Esophagus squamous epithelium (tissue), 5 donors: ENCODE results near the gene RBFA. TPM values are rescaled to one million over a fixed set of nuclear protein-coding genes. Genes with fewer than 3 reads are reported as not detected.
"Not testable (repeated sequence)": the region's sequence is repeated elsewhere in the genome, so short reads cannot be mapped to it uniquely, and the experiment has no call there.

Source experiments
- DNase-seq: peaks from one replicate; lab custom pipeline; 2025; lab: John Stamatoyannopoulos, UW
- H3K27ac ChIP-seq, 4 donors: fragments of 200-600 bp; sonication (generic); one replicate each; pipeline ENCODE4 v1.5.1; 2016 to 2019; ENCODE audit warnings: mild to moderate bottlenecking in 1 of 4
- H3K27me3 ChIP-seq, 4 donors: fragments of 200-600 bp; sonication (generic); 1 replicate in 3 of 4; 2 replicates in 1 of 4; pipeline versions ENCODE4 v1.5.1 to v1.6.0; 2017 to 2021; ENCODE audit warnings: antibody characterized with exemption in 1 of 4
- H3K36me3 ChIP-seq, 3 donors: fragments of 200-600 bp; sonication (generic); one replicate each; pipeline ENCODE4 v1.5.1; 2016 to 2019
- H3K4me1 ChIP-seq, 3 donors: fragments of 200-600 bp; sonication (generic); one replicate each; pipeline ENCODE4 v1.5.1; 2017 to 2019
- H3K4me3 ChIP-seq, 4 donors: fragments of 200-600 bp; sonication (generic); 1 replicate in 3 of 4; 2 replicates in 1 of 4; pipeline ENCODE4 v1.5.1; 2016 to 2019; ENCODE audit warnings: mild to moderate bottlenecking in 2 of 4, moderate library complexity in 1 of 4
- H3K9me3 ChIP-seq, 3 donors: fragments of 200-600 bp; sonication (generic); one replicate each; pipeline ENCODE4 v1.5.1; 2016 to 2019
- POLR2A ChIP-seq, 4 donors: fragments of 450-650 bp; IDR thresholded peaks; one replicate each; pipeline ENCODE4 v1.6.1; 2017; ENCODE audit warnings: antibody characterized with exemption in 4 of 4, mild to moderate bottlenecking in 4 of 4, moderate library complexity in 3 of 4
- WGBS, 2 donors: methylation state at CpG; one replicate each; pipeline ENCODE4 v1.1.5; 2018; 5-methylcytosine and 5-hydroxymethylcytosine counted together
- intact Hi-C: fragments of 100-400 bp; cut with DNase I; formaldehyde crosslinking; loops from one replicate; pipeline ENCODE4 v1.15.0; 2022
- total RNA-seq, 4 donors: library from RNA; depleted of rRNA; stranded (reverse); fragments of >200 nt; gene quantifications; one replicate each; pipeline ENCODE4 v1.1.0, GENCODE V29; 2016
- TF ChIP-seq, protein P1 (sequence below), 6 experiments: fragments of 450-650 bp in 4 of 6; fragments of 200-600 bp in 2 of 6; sonication (generic) in 2 of 6; IDR thresholded peaks; one replicate each; pipeline ENCODE4 v1.5.1; 2016 to 2019; ENCODE audit warnings: antibody characterized with exemption in 6 of 6, mild to moderate bottlenecking in 4 of 6, moderate library complexity in 4 of 6
- donor health status: DM: yes; HTN: yes; CAD: no.

Gene RBFA
- total RNA-seq, 4 donors from 2014 or later: 15.5 to 36.7 (median 28.8) TPM

DNA sequence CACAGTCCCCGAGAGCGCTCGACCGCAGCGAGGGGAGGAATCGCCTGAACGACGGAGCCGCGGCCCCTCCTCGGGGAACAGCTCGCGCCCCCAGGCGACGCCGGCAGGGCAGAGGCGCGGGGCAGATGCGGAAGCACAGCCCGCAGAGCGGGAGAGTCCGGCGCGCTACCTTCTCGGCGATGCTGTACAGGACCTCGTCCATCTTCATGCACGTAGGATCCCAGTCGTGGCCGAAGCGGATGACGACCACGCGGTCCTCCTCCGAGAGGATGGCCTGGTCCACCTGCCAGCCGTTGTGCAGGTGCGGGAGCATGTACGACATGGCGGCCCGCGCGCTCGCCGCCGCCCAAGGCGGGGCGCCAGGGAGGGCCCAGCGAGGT lies 46.2 kb upstream of the RBFA start:
- Histone ChIP-seq H3K36me3 (peaks cover 0 to 25% (median 0%) of the 10 kb centered on the region in 3 donors), H3K4me3 (peak overlapping the region; percentile 79 to 99 (median 90)), H3K27me3 (no peaks in the 10 kb centered on the region), H3K27ac (peak overlapping the region; percentile 93 to 99 (median 96)), H3K4me1 (peaks cover 9 to 43% (median 16%) of the 10 kb centered on the region in 3 donors), H3K9me3 (no peaks in the 10 kb centered on the region)
- TF ChIP-seq POLR2A (IDR thresholded peaks at IDR 0.05): no peak
- TF ChIP-seq, protein P1, sequence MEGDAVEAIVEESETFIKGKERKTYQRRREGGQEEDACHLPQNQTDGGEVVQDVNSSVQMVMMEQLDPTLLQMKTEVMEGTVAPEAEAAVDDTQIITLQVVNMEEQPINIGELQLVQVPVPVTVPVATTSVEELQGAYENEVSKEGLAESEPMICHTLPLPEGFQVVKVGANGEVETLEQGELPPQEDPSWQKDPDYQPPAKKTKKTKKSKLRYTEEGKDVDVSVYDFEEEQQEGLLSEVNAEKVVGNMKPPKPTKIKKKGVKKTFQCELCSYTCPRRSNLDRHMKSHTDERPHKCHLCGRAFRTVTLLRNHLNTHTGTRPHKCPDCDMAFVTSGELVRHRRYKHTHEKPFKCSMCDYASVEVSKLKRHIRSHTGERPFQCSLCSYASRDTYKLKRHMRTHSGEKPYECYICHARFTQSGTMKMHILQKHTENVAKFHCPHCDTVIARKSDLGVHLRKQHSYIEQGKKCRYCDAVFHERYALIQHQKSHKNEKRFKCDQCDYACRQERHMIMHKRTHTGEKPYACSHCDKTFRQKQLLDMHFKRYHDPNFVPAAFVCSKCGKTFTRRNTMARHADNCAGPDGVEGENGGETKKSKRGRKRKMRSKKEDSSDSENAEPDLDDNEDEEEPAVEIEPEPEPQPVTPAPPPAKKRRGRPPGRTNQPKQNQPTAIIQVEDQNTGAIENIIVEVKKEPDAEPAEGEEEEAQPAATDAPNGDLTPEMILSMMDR (IDR thresholded peaks at IDR 0.05): peak in 3 of 6 experiments; percentile 13 to 34 (median 22)
- 0% methylated on average over 10 to 15 of the region's 48 CpGs for WGBS, 2 donors
- intact Hi-C loops: no loop called here
- no peak for DNase-seq

DNA sequence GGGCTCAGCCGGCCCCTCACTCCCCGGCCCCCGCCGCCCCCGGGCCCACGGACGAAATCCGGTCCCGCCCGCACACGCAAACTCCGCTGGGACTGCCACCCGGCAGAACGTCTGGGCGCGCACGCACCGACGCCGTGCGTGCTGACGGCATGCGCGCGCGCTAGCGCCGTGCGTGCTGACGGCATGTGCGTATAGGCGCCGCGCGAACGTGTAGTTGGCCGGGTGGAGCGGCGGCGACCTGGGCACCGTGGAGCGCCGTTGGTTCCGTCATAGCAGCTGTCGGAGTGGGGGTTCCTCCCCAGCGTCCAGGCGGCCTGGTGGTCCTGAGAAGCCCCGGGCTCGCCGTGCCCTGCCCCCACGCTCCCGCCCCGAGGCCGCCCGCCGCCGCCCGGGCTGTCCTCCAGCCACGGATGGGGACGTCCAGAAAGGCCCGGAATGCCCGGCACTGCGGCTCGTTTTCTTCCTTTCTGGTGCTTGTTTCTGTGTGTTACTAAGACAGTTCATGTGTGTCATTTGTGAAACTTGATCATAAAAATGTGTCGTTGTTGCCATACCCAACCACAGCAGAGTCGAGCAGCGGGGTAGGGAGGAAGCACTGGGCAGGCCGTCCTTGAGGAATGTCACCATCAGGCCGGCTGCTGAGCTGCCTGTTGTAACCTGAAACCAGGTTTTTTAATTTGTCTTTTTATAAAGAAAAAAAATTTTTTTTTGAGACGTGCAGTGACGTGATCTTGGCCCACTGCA lies 45.6 kb upstream of the RBFA start, which contains the start of gene TXNL4A:
TXNL4A (minus strand) TSS at position 113 of the 744 bp plus-strand sequence. CDS start 171 bp downstream, outside the sequence.
- H3K27ac ChIP-seq: peak within 1 kb of the TSS; percentile 93 to 99 (median 96)
- TF ChIP-seq, protein P1 (IDR thresholded peaks at IDR 0.05): no peak
- TF ChIP-seq POLR2A (IDR thresholded peaks at IDR 0.05): peak in 2 of 4 donors; percentile 81 to 88
- peaks cover 9 to 38% (median 16%) of the 10 kb centered on the region in 3 donors for H3K4me1 ChIP-seq
- peak; percentile 21 for DNase-seq
- WGBS, 2 donors: 0 to 3% methylated on average over 7 to 16 of the region's 71 CpGs
- no peaks in the 10 kb centered on the region for H3K27me3 ChIP-seq
- intact Hi-C loops: no loop called here
- peak within 1 kb of the TSS; percentile 79 to 99 (median 90) for H3K4me3 ChIP-seq
- H3K36me3 ChIP-seq: peaks cover 0 to 25% (median 0%) of the 10 kb centered on the region in 3 donors
- no peaks in the 10 kb centered on the region for H3K9me3 ChIP-seq

DNA sequence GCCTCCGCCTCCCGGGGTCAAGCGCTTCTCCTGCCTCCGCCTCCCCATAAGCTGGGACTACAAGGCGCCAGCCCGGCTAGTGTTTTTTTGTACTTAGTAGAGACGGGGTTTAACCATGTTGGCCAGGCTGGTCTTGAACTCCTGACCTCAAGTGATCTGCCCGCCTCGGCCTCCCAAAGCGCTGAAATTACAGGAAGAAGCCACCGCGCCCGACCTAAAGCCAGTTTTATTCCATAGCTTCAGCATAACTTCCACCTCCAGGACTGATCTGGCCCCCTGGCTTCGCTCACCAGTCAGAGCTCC lies 45.1 kb upstream of the RBFA start:
- H3K27ac ChIP-seq: peak overlapping the region in 3 of 4 donors; percentile 93 to 99 (median 96)
- intact Hi-C loops: no loop called here
- no peak for TF ChIP-seq POLR2A (IDR thresholded peaks at IDR 0.05)
- TF ChIP-seq, protein P1 (IDR thresholded peaks at IDR 0.05): no peak
- 43 to 65% methylated on average over 11 to 13 of the region's 14 CpGs for WGBS, 2 donors
- no peaks in the 10 kb centered on the region for H3K27me3 ChIP-seq
- no peaks in the 10 kb centered on the region for H3K9me3 ChIP-seq
- H3K4me3 ChIP-seq: peak overlapping the region; percentile 79 to 99 (median 90)
- H3K36me3 ChIP-seq: peaks cover 0 to 24% (median 0%) of the 10 kb centered on the region in 3 donors
- no peak for DNase-seq
- H3K4me1 ChIP-seq: peaks cover 9 to 35% (median 16%) of the 10 kb centered on the region in 3 donors

DNA sequence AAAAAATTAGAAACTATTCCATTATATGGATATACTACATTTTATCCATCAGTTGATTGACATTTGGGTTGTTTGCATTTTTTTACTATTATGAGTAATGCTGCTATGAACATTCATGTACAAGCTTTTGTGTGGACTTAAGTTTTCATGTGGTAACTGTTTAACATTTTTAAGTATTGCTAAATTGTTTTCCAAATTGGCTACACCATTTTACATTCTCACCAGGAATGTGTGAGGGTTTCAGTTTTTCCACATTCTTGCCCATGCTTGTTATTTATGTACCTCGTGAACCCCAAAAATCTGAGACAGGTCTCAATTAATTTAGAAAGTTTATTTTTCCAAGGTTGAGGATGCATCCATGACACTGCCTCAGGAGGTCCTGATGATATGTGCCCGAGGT lies 42.7 kb upstream of the RBFA start:
- Histone ChIP-seq H3K9me3 (no peaks in the 10 kb centered on the region), H3K4me1 (peaks cover 7 to 21% (median 14%) of the 10 kb centered on the region in 3 donors), H3K4me3 (no peak overlapping the region), H3K27me3 (no peaks in the 10 kb centered on the region), H3K27ac (no peak overlapping the region), H3K36me3 (peaks cover 0 to under 1% (median 0%) of the 10 kb centered on the region in 3 donors)
- 56 to 60% methylated on average over 2 of the region's 2 CpGs for WGBS, 2 donors
- TF ChIP-seq POLR2A (IDR thresholded peaks at IDR 0.05): no peak
- TF ChIP-seq, protein P1 (IDR thresholded peaks at IDR 0.05): no peak
- DNase-seq: no peak
- intact Hi-C loops: no loop called here

DNA sequence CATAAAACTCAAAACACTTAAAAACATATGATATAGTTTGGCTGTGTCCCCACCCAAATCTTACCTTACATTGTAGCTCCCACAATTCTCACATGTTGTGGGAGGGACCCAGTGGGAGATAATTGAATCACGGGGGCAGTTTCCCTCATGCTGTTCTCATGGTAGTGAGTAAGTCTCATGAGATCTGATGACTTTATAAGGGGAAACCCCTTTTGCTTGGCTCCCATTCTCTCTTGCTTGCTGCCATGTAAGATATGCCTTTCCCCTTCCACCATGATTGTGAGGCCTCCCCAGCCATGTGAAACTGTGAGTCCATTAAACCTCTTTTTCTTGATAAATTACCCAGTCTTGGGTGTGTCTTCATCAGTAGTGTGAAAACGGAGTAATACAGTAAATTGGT lies 34.5 kb upstream of the RBFA start:
- DNase-seq, H3K4me3 ChIP-seq, H3K27me3 ChIP-seq, H3K4me1 ChIP-seq, intact Hi-C loops, H3K36me3 ChIP-seq, H3K27ac ChIP-seq: not testable (repeated sequence)
- H3K9me3 ChIP-seq: peaks cover 0 to 15% (median 13%) of the 10 kb centered on the region in 3 donors
- WGBS, 2 donors: 63 to 71% methylated on average over 2 of the region's 2 CpGs
